GM18858 (cell line): Measurements from ENCODE around the gene MRPL2.

Source experiments
- ATAC-seq: cut with Tn5 transposase; IDR thresholded peaks from one replicate; pipeline ENCODE4 v1.9.1; 2021; ENCODE audit not compliant: unreplicated experiment

MRPL2 gene

DNA sequence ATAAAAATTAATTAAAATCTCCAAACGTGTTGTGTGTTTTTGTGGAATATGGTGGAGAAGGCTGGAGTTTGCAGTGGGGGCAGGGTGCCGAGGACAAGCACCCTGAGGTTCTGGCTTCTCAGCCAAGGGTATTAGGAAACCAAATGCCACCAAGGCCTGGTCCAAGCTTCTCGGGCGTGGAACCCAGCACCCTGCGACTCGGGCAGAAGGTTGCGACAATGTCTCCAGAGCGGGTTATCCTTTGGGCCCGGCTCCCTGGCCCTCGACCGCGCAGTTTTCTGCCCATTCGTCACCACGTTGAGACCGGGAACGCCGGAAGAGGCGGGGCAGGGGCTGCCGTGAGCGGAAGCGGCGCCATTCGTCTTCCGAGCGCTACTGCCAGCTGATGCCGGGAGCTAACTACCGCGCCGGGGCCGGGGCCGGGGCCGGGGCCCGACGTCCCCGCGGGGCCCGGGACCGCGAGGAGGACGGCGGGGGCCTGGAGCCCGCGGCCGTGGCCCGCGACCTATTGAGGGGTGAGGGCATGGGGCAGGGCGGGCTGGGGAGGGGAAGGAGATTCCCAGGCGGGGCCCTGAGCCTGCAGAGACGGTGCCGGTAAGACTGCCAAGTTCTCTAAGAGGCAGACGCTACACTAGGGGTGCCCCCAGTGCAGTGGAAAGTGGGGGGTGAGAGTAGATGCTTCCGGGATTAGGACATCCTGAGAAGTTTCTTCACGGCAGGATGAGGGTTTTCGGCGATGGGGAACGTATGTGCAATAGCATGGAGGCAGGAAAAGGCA is 37.8 kb downstream of the MRPL2 start, which contains the start of gene RRP36:
Gene RRP36, plus strand, starts transcription at position 354 of the 778 bp plus-strand sequence. Its CDS starts 32 bp downstream, at position 386.
- peak; percentile 63 for ATAC-seq

DNA sequence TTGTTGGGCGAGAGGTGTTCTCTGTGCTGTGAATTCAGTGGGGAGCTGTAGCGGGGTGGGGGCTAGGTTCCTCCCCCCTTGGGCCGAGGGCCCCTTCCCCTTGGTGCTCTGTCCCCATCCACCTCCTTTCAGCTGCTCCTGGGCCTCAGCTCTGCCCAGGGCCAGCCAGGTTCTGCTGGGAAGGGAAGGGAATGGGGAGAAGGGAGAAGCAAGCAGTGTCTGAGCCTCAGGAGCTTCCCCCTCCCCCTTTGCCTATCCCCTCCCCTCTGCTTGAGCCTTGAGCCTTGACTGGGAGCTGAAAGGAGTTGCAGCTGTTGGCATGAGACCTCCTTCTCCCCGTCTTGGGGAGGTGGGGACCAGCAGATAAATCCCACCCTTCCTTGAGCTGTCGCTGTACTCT is 38.4 kb downstream of the MRPL2 start:
- ATAC-seq = no peak

DNA sequence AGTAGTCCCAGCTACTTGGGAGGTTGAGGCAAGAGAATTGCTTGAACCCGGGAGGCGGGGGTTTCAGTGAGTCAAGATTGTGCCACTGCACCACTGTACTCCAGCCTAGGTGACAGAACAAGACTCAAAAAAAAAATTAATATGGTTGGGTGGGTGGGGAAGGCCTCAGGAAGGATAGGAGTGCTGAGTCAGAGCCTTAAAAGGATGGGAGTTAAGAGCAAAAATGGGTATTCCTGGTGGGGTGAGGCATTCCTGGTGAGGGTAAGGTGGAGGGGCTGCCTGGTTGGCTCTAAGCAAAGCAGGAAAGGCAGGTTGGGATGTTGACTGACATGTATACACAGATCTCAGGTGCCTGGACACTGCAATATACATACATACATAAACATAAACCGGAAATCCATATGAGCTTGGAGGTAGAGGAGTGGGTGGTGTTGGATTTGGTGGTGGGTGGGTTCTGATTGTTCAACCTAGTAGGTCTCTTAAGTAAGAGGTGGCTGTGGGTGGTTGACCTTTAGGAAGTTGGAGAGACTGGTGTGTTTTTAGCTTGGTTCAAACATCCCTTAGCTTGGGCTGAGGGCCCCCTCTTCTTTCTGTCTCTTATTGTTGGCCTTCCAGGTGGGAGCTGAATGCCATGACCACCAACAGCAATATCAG is 39.1 kb downstream of the MRPL2 start:
- no peak for ATAC-seq

DNA sequence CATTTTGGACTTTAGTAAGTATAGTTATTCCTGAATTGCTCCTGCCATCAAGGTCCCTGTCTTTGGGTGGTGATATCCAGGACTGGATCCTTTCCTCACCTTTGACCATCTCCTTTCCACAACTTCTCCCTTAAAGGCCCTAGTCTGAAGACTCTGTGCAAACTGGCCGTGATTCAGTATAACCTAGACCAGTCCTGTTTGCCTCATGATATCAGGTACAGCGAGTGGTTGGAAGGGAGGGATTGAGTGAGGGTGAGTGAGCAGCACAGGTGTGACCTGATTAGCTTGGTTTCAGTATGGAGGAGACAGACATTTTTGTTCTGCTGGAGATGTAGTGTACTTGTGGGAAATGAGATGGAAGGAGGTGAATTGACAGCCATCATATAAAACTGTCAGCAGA is 40.1 kb downstream of the MRPL2 start:
- no peak for ATAC-seq

DNA sequence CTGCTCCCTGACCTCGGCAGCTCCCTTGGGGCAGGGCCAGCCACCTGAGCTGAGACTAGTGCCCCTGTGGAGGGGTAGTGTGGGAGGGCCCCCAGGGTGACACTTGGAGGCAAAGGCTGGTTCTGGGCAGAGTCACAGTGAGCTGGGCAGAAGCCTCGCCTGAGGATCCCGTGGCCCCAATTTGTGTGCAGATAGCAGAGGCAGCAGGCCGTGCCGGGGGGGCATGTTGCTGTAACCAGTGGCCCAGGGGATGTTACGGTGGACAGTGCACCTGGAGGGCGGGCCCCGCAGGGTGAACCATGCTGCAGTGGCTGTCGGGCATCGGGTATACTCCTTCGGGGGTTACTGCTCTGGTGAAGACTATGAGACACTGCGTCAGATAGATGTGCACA is 42.3 kb downstream of the MRPL2 start:
- ATAC-seq = no peak

DNA sequence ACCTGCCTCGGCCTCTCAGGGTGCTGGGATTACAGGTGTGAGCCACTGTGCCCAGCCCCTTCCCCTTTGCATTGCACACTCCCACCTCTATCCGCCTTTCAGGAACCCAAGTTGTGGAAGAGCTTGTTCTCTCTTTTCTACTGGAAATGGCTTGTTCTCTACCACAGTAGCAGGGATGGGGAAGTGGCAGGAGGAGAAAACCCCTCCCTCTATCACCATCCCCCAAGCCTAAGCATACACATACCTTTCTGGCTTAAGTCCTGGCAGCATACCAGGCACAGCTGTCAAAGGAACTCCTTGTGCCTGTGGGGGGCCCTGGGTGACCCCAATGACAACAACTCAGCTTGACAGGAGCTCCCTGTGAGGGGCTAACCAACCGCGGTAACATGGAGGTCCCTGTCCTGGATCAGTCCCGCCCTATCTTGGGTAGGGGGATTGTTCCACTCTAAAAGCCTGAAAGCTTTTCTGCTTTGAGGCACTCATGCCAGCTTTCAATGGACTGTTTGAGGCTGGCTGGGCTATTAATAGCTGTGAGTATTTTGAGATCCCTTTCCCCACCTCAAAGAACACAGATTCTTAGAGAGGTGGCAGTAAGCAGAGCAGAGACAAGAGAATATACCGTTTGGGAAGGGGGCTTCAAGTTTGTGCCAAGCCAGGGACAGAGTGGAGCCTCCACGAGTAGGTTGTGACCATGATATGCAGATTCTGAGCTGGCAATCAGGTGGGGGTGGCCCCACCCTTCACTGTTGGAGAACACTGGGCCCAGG is 42.9 kb downstream of the MRPL2 start:
- no peak for ATAC-seq

DNA sequence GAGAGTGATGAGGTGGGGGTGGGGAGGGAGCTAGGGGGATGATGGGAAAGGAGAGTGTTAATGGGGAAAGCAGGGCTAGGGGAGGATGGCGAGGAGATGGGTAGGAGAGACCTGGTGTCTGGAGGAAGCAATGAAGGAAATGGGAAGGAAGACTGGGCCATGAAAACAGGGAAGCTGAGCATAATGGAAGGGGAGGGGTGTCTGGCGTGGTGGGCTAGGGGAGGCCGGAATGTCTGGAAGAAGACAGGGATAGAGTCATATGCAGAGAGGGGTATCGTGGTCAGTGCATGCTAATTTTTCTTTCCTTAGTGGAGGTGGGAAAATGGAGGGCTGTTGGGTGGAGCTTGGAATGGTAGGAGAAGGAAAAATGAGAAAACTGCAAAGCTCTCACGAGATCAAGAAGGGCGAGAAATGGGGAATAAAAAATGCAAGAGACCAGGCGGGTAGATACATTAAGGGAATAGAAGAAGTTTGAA is 44.8 kb downstream of the MRPL2 start:
- ATAC-seq = no peak

DNA sequence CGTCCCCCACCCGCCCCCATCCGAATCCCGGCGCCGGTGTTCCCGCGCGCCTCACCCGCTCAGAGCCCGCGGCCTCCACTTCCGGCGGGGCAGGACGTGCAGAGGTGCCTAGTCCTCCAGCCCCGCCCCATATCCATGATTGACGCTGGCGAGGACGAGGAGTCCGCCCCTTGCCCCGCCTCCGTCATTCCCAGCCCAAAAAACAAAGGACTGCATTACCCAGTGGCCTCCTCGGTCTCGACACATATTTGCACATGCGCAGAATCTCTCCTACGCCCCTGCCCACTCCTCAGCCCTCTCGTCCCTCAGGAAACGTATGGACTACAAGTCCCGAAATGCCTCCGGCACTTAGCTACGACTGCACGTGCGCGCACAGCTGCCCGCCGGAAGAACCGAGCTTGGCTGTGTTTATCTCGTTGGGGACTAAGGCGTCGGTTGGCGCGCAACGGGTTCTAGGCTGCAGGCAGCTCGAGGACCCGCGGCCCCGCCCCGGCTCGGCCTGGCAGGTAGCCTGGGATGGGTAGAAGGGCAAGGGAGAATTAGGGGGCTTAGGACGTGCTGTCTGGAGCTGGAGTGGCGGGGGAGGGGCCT is 45.3 kb downstream of the MRPL2 start, which contains the start of the genes KLHDC3 and MEA1:
Gene KLHDC3, plus strand, starts transcription at position 407 of the 591 bp plus-strand sequence. CDS start 2,944 bp downstream, outside the sequence.
Gene MEA1, minus strand, starts transcription at position 104 of the 591 bp plus-strand sequence. CDS start 133 bp downstream, outside the sequence.
- ATAC-seq = peak; percentile 83

DNA sequence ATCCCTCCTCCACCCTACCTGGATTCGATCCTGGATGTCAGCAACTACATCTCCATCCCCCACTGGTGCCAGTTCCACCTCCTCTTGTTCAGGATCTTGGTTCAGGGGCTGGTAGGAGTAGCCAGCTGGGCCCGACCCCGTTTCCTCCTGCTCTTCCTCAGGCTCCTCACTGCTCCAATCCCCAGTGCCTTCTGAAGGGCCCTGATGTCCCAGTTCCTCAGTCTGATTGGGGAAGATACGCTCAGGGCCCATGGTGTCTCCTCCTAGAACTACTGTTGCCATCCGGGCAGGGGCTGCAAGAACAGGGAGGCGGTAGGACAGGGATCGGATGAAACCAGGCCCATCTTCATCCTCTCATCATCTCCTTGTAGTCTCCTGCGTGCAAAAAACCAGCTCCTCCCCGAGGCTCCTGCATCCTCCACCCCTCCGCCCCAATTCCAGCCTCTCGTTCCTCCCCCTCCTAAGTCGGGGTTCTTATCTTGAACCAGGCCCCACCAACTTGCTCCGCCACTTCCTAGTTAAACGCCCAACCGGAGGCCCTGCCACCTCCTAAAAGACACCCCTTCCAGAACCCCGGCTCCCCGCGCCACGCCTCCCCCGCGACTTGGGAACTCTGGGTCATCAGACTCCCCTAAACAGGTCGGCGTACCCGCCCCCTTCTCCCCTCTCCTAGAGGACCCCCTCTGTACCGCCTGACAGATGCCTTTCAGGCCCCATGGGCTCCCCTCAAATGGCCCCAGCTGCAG is 46.0 kb downstream of the MRPL2 start:
- no peak for ATAC-seq

DNA sequence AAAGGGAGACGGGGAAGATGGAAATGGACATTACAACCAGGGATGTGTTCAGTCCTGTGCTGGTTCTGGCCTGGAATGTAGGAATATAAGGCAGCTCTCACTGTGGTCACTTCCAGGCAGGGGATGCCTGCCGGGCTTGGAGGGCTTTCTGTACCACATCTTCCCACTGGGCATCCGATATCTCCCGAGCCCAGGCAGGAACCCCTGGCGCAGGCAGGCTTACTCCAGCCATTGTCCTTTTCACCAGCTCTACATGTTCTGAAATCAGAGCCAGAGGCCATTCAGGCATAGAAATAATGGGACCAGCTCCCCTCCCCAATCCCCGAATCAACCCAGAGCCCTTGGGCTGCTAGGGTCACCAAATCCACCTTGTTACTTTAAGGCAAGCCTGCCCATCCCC is 46.9 kb downstream of the MRPL2 start:
- ATAC-seq = no peak

DNA sequence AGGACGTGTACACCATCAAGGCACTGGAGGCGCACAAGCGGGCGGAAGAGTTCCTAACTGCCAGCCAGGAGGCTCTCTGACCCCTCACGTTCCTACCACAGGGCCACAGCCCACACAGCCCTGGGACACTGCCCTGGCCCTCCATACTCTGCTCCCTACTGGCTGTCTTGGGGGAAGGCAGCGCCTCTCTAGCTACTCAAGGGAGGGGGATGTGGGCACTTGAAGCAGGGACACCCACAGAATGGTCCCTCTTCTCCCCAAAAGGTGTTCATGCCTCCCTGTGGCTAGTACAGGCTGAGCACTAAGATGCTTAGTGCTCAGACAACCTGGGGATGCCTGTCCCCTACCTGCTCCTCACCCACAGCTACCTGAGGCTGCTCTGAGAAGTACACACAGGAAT is 48.0 kb downstream of the MRPL2 start:
- ATAC-seq = no peak

DNA sequence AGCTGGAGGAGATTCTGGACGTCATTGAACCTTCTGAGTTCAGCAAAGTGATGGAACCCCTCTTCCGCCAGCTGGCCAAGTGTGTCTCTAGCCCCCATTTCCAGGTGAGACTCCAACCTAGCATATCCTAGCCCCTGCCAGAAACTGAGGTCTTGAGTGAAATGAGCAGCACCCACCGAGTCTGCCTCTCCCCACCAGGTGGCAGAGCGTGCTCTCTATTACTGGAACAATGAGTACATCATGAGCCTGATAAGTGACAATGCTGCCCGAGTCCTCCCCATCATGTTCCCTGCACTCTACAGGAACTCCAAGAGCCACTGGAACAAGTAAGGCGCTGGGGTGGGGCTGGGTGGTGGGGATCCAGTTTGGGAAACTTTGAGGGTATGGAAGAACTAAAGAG is 50.1 kb downstream of the MRPL2 start:
- no peak for ATAC-seq

DNA sequence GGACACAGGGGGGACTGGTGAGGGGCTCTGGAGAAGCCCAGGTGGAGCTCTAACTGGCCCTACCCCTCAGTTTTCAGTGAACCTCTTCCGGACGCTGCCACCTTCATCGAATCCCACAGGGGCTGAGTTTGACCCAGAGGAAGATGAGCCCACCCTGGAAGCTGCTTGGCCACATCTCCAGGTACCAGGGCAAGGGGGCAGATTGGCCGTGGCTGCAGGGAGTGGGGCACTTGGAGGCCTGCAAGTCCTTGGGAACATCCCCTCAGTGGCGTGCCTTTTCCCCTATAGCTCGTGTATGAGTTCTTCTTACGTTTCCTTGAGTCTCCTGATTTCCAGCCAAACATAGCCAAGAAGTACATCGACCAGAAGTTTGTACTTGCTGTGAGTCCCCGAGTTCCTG is 52.1 kb downstream of the MRPL2 start:
- ATAC-seq = no peak

DNA sequence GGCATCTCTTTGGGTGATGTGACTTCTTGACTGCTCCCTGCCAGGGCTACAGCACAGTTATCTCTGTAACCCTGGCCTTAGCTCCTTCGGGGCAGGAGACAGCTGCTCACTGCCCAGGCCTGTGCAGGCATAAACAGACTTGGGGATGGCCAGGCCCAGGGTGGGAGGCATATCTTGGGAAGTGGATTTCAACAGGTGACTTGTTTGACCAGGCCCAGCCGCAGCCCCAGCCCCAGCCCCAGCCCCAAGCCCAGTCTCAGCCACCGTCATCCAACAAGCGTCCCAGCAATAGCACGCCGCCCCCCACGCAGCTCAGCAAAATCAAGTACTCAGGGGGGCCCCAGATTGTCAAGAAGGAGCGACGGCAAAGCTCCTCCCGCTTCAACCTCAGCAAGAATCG is 53.0 kb downstream of the MRPL2 start:
- no peak for ATAC-seq

DNA sequence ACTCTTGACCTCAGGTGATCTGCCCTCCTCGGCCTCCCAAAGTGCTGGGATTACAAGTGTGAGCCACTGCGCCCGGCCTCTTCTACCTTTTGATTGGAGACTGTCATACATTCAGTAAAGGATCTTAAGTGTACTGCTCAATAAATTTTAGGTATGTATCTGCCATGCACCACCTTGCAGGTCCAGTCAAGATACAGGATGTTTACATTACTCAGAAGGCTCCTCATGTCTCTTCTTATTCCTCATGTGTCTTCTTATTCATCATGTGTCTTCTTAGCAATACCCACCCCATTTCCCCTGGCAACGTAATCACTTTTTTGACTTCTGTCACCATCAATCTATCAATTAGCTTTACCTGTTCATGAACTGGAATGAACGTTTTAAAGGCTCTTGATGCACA is 53.4 kb downstream of the MRPL2 start:
- no peak for ATAC-seq
